ENCODE measurements around the gene UCHL3.

- TF ChIP-seq CTCF (IDR thresholded peaks at IDR 0.05) (no peak), POLR2A (IDR thresholded peaks at IDR 0.05) (no peak)
These were observed 6.2 kb downstream of the UCHL3 start for GRCh38 chr13:75555836-75556235.

All from thyroid gland (tissue), 4 donors.